HG03135 (cell line): ENCODE measurements around the gene NDFIP1.
A peak's percentile ranks its signal among the peaks of the same experiment; 100 is the strongest.

Experiments used
- ATAC-seq: cut with Tn5 transposase; IDR thresholded peaks from one replicate; pipeline ENCODE4 v1.9.1; 2021; ENCODE audit warnings: mild to moderate bottlenecking, moderate library complexity; ENCODE audit not compliant: unreplicated experiment

The NDFIP1 gene

DNA sequence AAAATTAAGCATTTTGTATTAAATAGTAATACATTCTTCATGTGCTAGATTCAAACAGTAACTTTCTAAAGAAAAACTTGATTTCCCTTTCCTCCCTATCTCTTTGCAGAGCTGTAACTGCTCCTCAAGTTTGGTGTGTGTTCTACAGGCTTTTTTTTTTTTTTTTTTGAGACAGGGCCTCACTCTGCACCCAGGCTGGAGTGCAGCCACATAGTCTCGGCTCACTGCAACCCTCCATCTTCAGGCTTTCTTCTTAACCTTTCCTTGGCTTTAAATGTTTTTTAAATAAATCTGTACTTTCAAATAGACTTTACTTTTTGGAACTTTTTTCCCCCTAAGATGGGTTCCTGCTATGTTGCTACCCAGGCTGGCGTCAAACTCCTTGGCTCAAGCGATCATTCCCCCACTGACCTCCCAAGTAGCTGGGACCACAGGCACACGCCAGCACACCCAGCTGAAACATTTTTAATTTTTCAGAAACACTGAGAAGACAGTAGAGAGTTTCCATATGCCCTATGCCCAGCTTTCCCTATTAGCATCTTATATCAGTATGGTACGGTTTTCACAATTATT is 9.1 kb downstream of the NDFIP1 start:
- no peak for ATAC-seq

DNA sequence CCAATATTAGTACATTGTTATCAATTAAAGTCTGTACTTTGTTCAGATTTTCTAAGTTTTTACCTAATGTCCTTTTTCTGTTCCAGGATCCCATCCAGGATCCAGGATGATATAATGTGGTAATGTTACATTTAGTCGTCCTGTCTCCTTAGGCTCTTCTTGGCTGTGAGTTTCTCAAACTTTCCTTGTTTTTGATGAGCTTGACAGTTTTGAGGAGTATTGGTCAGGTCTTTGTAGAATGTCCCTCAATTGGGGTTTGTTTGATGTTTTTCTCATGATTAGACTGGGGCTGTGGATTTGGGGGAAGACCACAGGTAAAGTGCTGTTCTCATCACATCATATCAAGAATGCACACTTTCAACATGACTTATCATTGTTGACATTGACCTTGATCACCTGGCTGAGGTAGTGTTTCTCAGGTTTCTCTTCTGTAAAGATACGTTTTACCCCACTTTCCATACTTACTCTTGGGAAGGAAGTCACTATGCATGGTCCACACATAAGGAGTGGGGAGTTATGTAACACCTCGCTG is 9.6 kb downstream of the NDFIP1 start:
- no peak for ATAC-seq

DNA sequence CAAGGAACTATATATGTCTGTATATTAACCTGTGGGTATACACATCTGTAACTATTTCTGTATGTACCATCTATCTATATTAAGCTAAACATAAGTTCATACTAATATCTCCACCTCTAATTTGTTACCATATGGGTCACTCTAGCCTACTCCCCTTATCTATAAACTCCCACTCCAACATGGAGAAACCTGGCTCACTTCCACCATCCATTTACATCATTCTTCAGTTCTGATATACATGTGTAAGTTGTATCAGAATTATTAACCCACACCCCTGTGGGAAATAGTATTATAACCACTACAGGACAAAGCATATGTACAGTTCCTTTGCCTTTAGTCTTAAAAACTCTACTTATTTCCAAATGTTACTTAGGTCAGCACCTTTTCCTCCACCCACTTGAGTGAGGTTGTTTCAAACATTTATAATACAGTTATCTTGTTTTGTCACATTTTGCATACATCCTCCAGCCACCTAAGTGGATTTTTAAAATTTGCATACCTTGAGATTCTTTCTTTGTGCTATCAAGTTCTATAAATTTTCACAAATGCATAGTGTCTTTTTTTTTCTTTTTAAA is 10.6 kb downstream of the NDFIP1 start:
- ATAC-seq = no peak

GRCh38 chr5:142120247-142120935 is 11.8 kb downstream of the NDFIP1 start:
- no peak for ATAC-seq

DNA sequence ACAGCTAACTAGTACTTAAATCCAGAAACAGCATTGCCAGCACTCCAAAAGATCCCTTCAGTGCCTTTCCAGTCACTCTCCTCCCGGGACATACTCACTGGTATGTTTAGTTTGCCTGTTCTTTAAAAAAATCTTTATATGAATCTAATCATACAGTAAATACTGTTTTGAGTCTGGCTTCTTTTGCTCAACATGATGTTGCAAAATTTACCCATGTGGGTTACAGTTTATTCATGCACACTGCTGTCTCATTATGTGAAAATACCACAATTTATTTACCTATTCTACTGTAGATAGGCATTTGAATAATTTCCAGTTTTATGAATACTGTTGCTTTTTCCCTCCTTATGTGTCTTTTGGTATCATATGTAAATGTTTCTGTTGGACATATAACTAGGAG is 13.5 kb downstream of the NDFIP1 start:
- ATAC-seq = no peak

DNA sequence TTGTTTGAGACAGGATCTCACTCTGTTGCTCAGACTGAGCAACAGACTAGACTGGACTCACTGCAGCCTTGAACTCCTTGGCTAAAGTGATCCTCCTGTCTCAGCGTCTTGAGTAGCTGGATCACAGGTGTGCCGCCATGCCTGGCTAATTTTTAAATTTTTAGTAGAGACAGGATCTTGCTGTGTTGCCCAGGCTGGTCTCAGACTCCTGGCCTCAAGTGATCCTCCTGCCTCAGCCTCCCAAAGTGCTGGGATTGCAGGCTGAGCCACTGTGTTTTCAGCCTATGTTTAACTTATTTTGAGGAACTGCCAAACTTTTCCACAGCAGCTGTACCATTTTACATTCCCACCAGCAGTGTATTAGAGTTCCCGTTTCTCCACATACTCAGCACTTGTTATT is 16.8 kb downstream of the NDFIP1 start:
- no peak for ATAC-seq

DNA sequence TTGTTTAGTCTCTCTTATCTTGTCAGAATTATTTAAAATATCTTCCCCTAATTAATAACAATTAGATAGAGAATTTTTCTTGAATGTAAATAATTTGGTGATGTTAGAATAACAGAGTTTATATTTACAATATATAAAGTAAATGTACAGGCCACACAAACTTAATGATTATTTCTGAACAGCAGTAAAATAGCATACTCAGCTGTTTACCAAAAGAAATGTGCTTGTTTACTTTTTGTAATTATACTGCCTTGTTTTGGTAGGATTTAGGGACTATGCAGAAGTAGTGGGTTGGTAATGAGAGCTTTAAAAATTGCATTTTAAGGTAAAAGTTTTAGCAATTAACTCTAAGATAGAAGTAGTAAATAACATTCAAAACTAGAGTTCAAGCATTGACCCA is 17.4 kb downstream of the NDFIP1 start:
- no peak for ATAC-seq

GRCh38 chr5:142128675-142129208 is 20.2 kb downstream of the NDFIP1 start:
- ATAC-seq = no peak

DNA sequence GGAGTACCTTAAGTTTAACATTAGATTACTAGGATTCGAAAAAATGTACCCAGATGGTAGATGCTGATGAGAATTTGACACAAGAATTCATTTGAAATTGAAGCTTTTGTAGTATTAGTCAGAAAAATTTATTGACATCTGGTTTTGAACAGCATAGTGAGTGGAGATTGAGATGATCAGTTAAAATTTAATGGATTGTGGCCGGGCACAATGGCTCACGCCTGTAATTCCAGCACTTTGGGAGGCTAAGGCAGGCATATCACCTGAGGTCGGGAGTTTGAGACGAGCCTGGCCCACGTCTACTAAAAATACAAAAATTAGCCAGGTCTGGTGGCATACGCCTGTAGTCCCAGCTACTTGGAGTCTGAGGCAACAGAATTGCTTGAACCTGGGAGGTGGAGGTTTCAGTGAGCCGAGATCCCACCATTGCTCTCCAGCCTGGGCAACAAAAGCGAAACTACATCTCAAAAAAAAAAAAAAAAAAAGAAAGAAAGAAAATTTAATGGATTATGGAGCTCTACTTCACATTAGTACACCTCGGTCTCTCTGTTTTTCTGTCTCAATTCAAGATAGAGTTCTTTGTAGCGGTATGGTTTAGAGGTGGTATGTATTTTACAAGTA is 21.0 kb downstream of the NDFIP1 start:
- ATAC-seq = no peak

DNA sequence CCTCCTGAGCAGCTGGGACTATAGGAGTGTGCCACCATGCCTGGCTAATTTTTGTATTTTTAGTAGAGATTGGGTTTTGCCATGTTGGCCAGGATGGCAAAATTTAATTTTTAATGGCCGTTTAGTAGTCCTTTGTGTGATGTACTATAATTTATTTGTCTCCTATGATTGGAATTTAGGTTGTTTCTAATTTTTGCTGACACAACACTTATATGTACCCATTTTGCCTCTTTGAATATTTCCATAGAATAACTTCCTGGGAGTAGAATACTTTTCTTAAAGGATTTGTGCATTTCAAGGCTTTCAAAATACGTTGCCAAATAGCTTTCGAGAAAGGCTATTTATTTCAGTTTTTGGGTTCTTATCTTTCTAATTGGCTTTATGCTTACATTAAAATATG is 22.8 kb downstream of the NDFIP1 start:
- ATAC-seq = no peak

DNA sequence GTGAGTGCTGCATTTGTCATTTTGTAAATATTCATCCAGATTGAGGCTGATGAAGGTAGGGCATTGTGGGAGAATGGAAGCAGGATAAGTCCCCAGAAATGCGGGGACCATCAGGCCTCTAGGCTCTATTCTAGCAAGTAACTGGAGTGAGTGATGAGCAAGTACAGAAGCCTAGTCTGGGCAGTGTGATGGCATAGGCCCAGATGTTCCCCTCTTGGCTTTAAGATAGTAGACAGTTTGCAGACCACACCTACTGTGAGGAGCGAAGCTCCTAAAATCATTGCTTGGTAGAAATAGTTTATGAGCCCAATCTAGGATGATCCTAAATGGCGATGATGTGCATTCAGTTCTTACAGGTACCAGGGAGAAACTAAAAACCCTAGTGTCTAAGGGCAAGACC is 24.3 kb downstream of the NDFIP1 start:
- ATAC-seq = no peak

GRCh38 chr5:142133330-142134206 is 25.0 kb downstream of the NDFIP1 start:
- ATAC-seq = no peak

- no peak for ATAC-seq
Measured at GRCh38 chr5:142134331-142135010, 25.9 kb downstream of the NDFIP1 start.

DNA sequence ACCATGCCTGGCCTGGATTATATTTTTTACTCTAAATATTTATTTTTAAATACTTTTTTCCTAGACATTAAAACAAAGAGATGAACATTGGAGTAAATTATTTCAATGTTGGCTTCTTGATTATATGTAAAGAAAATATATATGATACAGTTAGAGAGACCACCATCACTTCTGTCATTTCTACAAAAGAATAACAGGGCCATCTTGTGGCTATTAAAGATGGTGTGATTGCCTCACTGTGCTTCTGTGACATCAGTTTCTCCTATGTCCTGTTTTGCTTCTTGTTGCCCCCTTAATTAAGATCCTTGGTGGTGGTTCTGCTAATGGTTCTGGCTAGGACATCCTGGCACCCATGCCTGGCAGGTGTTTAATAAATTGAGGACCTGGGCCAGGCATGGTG is 32.9 kb downstream of the NDFIP1 start:
- ATAC-seq = no peak

- ATAC-seq = no peak
Measured at GRCh38 chr5:142143878-142144277, 35.3 kb downstream of the NDFIP1 start.

DNA sequence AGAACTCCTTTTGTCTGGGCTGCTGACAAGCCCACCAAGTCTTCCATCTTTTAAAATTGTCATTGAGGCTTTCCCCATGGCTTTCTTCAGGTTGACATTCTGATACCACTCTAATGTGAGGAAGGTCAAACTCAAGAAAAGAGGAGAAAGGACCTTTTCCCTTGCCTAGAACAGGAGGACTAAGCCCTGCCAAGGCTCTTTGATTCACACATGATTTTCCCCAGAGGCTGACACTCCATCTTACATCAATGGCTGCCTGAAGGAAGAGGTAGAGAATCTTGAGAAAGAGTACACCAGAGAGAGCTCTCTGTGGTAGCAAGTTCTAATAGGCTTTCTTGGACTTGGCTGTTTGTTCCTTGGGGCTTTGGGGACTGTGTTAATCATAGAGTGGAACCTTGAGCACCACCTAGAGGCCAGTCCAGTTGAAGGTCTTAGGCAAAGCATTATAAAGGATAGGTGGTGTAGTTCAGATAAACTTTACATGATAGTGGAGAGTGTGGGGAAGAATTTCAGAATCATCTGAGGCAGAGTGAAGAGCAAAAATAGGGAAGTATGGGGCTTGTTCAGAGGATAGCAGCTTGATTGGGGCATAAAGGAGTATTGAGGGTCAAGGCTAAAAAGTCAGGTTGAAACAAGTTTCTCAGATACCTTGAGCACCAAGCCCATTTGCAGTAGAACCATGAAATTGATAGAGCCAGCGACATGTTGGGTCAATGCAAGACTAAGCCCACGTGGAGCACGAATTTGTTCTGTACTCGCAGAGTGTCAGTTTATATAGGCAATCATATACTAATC is 36.7 kb downstream of the NDFIP1 start:
- peak; percentile 83 for ATAC-seq

- no peak for ATAC-seq
Measured at GRCh38 chr5:142149363-142149762, 40.8 kb downstream of the NDFIP1 start.

GRCh38 chr5:142150431-142150830 is 41.9 kb downstream of the NDFIP1 start:
- no peak for ATAC-seq
